Measurements from ENCODE around the gene PRKCD.

The PRKCD gene

DNA sequence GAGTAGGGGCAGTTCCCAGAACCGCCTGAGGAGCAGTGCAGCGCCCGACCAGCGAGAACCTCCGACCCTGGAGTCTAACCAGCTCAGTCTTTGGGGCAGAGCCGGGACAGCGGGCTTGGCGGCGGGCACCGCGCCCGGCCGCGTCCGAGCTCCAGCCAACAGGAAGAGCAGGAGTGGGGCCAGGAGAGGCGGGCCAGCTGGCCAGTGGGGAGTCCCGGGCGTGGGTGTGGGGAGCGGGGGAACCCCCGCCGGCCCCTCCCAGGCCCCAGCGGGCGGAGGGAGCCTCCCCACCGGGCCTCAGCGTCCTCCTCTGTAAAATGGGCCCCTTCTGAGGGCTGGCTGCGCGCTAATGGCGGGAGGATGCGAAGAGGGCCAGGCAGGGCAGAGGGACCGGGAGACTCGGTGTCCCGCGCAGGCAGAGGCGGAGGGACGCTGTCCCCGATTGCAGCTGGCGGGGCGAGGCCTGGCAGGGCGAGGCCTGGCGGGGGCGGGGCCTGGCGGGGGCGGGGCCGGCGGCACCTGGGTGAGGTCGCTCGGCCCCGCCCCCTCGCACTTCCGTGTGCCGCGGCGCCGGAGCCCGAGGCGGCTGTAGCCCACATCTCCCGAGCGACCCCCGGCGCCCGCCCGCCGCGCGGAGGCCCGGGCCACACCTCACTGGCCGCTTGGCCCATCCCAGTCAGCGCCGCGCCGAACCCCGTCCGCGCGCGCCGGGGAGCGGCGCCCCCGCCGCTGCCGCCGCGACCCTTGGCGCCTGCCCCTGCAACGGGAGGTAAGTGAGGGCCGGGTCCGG is at the start of gene PRKCD:
Gene PRKCD (plus strand): TSS at position 550 of the 790 bp plus-strand sequence. CDS start 17,214 bp downstream, outside the sequence.
- DNase-seq, result peak; percentile 89

DNA sequence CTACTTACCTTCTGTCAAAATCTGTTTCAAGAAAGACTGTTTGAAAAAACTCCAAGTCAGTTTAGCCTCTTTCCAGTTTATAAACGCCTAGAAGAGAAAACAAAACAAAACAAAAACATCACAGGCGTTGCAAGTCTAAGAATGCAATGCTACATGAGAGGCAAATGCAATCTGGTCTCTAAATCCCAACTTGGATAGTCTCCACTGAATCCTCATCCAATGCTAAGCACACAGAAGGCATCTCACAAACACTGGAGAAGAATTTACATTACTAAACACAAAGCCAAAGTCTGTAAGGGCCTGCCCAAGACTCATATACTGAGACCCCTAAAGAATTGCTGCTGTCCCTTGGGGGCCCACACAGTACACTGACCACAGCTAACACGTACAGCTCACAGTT is 49.2 kb upstream of the PRKCD start:
- no peak for DNase-seq

DNA sequence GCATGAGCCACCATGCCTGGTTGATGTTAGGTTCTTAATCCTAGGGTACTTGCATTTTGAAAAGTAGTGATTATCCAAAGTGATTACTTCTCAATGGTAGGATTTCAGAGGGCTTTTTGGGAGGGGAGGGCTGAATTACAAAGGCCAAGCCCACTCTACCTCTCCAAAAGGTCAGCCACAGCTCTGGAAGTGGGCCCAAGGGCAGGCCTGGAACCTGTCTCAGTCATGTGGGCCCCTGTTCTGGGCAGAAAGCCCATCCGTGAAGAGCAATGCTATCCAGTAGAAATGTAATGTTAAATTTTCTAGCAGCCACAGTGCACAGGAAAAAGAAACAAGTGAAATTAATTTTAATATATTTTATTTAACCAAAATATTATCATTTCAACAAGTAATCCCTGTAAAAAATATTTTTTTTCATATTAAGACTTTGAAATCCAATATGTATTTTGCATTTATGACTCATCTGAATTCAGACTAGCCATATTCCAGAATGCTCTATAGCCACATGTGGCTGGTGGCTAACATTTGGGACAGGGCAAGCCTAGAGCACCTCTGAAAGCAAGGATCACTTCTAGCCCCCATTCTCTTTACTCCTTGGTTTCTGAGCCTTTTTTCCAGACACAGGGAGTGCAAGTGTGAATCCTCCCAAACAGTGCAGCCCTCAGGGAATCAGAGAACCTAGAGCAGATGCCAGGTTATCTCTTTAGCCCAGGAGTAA is 47.6 kb upstream of the PRKCD start:
- no peak for DNase-seq

DNA sequence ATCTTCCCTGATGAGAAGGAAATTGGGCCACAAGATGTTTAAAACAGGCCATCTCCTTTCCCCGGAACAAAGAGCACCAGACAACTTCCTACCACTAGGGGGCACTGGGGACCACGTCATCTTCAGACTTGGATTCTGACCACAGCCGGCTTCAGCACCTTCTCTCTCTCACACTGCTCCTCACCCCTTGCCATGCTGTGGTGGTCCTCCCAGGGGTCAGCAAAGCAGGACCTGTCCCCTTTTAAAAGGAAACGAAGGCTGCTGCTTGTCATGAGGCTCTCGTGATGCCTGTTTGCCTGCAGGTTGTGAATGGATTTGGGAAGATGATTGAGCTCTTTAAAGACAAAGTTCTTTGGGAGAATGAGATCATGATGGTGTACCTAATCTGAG is 47.0 kb upstream of the PRKCD start:
- peak; percentile 88 for DNase-seq

DNA sequence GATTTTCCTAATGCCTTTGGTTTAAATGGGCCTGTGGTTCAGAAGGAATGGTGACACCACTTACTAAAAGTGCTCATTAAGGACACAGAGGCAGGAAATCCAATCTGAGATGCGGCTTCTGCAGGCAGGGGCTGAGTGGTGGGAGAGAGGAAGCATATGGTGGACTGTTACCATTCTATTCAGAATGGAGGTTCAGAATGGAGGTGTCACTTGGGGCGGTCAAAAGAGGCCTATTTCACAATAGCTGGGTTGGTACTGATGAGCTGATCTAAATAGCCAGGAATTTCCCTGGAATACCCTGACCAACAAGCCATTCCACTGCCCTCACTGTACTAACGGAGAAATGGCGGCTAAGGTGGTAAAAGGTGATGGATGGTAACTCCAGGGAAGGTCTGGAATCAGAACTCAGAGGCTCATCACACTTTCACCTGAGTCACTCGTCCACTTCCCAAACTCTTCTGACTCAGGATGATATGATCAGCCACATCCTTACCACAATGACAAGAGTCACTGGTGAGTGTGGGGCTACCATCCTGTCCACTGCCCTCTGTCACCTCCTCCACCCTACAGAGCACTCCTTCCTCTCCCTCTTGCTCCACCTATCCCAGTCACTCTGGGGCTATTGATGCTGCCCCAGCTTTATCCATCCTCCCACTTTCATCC is 46.5 kb upstream of the PRKCD start:
- no peak for DNase-seq

DNA sequence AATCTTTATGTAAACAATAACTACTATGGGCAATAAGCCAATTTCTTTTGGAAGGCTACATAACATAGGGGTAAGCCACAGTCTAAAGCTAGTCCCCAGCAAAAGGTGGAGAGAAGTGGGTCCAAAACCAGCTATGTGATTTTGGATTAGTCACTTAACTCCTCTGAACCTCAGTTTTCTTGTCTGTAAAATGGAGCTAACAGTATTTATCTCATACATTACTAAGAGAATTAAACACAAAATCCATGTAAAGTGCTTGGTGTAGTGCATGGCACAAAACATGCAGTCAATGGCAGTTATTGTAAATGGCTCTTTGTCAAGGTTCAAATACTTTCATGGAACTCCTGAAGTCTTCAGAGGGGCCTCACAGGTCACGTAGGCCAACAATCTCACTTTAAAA is 44.1 kb upstream of the PRKCD start:
- DNase-seq, result no peak

DNA sequence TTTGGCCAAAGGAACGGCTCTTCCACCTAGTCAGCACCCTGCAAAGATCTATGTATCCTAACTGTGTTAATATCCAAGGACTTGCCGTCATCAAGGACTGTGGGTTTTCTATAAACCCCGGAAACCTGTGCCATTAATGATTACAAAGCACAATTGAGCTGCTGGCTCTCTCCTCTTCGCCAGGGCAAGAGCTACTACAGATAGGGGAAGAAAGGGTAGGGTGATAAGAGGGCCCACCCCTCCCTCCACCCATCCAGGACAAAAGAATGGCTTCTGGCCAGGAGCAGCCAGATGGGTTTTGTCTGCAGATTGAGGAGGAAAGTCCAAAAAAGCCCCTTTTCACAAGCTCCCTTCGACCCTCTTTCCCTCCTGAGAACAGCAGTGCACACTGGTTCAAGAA is 40.7 kb upstream of the PRKCD start:
- DNase-seq, result no peak

DNA sequence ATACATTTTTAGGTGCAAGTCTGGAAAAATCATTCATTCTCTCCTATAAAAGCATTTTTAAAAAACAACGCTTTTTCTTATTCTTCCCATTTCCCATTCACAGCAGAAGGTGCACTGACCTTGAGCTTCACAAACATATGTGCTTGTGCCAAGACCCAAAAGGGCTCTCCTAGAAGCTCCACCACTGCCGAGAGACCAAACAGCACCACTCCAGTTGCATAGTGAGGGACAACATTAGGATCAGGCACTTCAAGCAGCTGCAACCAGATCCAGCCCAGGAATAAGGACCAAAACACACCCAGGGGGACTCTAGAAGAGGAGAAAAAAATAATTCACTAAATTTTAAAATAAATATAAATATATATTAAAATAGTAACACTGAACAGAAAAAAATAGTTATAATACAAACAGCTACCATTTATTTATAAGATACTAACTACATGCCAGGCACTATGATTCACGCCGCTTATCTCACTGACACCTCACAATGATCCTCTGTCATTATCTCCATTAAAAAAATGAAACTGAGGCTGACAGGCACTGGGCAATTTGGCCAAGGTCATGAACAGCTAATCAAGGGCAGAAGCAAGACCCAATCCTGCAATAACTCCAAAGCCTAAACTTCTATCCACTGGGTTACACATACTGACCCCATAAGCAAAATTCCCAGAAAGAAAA is 38.6 kb upstream of the PRKCD start:
- no peak for DNase-seq

DNA sequence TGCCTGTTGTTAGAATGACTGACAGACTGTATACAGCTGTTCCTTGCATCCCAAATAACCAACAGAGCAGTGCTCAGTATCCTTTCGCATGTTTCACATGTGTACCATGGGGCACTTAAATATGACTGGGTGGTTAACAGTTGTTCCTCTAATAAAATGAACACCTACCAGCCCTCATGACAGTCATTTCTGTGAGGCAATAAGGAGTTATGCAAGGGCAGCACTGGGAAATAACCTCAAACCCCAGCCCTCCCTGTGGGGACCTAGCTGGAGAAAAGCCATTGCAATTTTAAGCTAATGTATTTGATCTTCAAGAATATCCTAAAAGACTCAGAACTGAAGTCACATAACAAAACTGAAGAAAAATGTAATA is 38.1 kb upstream of the PRKCD start:
- DNase-seq, result no peak

DNA sequence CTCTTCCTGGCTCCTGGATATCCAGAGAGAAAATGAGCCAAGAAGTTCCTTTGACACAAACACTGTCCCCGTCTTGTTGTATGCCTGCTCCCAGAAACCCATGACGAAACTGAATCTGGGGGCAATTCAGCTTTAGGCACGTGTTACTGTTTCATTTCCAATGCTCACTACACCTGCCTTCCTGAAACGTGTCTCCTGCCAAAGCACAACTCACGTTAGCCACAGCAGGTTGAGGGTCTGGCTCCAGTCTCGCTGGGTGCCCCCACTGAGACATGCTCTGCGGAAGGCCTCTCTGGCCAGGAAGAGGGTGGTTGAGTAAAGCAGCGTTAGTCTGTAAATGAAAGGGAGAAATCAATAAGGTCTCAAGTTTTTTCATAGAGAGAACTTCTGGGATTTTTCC is 37.5 kb upstream of the PRKCD start:
- DNase-seq, result no peak

DNA sequence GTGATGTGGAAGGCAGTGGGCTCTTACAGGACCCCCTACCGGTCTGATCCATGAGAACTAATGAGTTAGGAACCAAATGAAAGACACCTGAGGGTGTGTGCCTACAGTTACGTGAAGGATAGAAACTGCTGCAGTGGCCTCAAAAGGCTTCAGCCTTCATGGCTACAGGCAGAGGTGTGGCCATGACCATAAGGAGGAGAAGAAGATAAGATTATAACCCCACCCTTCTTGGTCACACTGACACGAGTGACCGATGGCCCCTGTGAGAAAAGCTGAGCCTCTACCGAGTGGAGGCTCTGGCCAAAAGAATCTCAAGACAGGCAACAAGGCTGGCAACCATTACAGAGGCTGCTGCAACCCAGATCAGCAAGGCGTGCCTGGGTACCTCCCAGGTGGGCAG is 37.1 kb upstream of the PRKCD start:
- no peak for DNase-seq

DNA sequence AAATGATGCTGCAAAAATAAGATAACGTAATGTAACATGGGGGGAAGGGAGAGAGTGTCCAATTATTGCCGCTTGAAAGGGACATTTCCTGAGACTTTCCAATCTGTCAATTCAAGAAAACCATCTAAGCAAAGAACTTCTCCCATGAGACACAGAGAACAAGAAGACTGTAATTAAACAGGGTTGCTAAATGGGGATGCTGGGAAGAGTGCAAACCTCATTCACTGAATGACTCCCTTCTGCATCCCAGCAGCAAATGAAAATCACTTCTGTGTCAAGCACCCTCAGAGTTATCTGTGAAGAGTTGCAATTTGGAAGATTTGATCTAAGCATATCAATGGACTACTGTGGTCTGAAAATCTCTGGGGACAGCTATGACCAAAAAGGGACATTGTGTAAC is 34.4 kb upstream of the PRKCD start:
- DNase-seq, result no peak

DNA sequence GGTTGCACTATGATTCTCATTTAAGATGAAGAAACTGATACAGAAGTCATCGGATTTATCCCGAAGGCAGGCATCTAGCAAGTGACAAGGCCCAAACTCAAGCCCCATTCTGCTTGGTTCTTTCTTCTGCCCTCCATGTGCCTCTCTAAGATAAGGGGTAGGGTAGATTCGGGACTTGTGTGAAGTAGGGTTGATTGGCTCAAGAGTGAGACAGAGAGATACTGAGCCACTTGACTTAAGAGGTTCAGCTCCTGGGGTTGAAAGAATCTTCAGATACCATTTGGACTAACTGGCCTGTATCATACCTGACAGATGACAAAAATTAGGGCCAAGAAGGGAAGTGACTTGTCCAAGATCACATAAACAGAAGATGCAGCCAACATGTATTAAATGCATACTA is 31.7 kb upstream of the PRKCD start:
- DNase-seq, result no peak

DNA sequence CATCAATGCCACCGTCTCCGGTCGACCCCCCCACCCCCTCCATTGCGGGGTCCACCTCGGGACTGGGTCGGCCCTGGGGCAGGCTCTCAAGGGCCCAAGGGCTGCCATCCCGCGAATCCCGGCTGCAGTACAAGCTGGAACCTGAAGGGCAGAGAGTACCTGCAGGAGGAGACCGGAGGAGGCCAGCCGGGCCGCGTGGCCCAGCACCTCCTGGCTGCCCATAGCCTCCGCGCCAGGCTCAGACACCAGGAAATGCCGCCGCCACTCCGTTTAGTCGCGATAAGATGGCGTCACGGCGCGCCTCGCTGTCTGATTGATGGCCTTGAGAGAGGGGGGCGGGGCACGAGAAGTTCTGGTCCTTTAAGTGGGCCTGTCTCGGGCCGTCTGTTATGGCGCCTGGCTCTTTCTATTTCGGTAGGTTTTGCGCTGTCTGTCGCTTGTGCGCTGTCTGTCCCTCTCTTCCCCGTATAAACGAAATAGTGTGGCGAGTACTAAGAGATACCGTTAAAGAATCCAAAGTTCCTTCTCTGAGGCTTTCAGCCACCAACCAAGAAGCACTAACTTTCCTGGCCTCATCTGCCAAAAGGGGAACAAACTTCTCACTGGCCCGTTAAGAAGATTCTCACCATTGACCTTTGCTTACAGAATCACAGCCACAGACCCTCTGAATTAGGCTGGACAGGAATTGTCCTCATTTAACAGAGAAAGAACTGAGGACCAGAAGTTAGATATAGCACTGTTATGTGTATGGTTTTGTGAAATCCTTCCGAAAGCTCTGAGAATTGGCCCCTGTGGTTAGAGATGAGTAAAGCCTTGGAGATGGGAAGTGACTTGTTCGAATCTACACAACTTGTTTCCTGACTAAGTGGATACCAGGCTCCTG is 30.6 kb upstream of the PRKCD start, which contains the start of gene RFT1:
Gene RFT1 (minus strand): TSS at position 257 of the 883 bp plus-strand sequence. CDS start 35 bp downstream, at position 222.
- peak; percentile 97 for DNase-seq

DNA sequence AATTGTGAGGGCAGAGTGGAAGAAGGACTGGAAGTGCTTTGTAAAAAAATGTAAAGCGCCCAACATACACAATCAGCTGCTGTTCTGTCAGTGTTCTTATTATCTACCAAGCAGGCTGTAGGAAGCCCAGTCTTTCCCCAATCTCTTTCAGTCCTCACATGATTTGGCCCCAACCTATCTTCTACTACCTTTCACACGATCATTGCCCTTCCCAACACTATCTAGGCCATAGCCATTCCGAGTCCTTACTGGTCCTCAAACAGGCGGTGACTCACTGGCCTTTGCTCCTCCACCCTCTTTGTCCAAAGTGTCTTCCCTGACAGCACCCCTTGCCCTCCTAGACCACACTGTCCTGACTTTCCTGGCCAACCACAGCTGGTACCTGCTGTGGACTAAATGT is 29.9 kb upstream of the PRKCD start:
- DNase-seq, result no peak

DNA sequence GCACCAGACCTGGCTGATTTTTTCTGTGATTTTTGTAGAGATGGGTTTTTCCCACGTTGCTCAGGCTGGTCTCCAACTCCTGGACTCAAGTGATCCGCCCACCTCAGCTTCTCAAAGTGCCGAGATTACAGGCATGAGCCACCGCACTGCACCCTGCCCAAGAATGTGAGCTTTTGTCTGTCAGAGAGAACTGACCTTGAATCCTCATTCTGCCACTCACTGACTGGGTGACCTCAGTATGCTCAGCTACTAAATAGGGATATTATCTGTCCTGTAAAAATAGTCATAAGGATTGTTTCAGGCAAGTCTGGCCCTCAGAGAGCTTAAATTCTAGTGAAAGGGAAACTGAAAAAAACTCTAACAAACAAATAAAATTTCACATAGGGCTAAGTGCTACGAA is 28.7 kb upstream of the PRKCD start:
- DNase-seq, result no peak

DNA sequence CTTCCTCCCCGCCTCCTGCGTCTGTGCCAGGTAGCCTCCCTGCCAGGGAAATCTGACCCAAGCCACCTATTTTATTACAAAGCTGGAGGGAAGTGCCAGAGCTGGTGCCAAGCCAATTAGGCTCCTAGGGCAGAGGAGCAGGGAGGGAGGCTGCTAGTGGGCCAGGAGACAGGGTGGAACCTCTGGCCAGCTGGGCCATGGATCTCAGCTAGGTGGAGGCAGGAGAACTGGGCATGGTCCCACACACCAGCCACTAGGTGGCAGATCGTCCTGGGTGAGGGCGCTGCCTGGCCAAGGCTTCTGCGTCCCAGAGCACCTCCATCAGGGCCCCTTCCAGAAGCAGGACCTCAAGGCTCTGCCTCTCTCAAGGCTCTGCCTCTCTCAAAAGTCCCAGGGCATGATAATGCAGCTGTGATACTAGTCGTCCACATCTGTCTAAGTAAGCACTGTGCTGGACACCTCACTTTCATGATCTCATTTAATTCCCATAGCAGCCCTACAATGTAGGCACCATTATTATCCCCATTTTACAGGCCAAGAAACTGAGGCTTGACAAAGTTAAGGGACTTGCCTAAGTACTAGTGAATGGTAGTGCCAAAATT is 26.3 kb upstream of the PRKCD start:
- peak; percentile 74 for DNase-seq

DNA sequence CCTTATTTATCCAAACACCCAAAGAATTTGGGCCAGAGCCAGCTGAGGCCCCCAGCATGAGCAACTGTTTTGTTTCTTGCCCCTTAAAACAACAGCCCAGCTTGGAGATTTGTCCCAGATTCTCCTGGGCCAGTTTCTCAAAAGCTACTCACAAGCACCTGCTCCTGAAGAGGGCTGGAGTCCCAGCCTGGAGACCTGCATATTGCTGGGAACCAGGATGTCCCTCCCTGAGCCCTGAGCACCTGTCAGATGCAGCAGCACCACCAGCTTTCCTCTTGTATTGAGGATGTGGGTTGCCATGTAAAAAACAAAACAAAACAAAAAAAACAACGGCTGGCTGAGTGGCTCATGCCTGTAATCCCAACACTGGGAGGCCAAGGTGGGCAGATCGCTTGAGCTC is 23.8 kb upstream of the PRKCD start:
- no peak for DNase-seq

DNA sequence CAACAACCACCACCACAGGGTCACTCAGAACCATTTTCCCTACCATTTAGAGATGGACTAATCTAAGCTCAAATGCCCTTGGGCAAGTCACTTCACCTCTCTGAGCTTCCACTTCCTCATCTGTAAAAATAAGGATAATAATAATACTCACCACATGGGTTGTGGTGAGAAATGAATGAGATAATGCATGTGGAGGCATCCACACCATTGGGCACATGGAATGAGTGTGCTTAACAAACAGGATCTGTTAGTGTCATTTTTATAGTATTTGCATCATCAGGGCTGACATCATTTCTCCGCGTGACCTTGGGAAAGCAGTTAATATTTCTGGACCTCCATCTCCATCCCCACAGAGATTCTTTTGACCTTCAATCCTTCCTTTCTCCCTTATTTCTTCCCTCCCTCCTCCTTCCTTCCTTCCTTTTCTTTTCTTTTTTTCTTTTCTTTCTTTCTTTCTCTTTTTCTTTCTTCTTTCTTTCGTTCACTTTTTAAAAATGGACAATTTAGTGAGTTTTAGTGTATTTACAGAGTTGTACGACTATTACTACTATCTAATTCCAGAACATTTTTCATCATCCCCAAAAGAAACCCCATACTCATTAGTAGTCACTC is 23.1 kb upstream of the PRKCD start:
- peak; percentile 6 for DNase-seq

DNA sequence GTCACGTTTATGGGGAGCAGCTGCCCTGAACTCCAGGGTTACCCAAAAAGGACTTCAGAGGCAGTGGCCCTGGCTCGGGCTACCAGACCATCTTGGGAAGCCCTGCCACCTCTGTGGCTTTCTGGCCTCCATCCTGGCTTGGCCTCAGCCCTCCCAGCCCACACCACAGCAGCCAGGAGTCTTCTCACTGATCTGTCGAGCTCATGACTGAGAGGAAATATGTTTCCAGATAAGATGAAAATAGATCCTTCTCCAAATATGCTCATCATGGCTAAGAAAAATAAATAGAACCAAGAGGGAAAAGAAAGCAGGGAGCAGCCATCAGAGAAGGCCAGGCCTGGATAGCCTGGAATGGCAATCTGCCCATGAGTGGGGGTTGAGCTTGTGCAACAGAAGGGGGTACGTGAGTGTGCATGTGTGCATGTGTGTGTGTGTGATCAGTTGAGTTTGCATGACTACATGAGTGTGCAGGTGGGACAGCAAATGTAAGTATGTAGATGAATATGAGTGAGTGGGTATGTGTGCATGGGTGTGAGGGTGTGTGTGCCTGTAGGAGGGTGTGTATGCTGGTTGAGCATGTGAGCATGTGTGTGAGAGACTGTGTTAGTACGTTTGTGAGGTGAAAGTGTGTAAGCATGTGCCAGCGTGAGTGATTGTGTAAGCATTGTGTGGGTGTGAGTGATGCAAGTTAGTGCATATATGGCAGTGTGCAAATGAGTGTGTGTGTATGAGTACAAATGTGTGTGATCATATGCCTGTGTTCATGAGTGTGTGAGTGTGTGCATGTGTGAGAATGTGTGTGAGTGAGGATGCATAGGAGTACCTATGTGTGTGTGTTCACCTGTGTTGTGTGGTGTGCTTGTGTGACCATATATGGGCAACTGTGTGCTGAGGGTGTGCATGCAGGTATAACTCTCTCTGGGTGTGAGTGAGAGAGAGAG is 20.8 kb upstream of the PRKCD start:
- peak; percentile 16 for DNase-seq

All from right forelimb (tissue), 1 donor.